ENCODE results near the gene CDC27. TPM values are rescaled to one million over a fixed set of nuclear protein-coding genes. Genes with fewer than 3 reads are reported as not detected.
"Not testable (repeated sequence)": the region's sequence is repeated elsewhere in the genome, so short reads cannot be mapped to it uniquely, and the experiment has no call there.

The CDC27 gene
- total and polyA plus RNA-seq, 5 donors from 2014 or later: 63.5 to 114 (median 95.5) TPM

DNA sequence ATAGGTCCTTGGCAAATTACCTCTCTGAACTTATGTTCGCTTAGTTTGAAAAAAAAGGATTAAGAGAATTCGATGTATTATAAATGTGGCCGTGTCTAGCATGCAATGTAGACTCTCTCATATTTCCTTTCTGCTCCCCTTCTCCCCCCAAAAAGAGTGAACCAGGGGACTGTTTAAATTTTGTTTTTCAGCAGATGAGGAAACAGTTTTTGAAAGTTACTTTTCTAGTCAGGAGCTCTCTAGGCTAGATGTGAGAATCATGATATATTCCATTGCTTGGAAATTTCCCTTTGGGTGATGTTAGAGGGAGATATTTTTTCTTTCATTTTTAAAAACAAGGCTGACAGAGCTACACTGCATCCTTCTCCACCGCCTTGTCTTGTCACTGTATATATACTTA is 1.1 kb upstream of the CDC27 start:
- Histone ChIP-seq H3K4me3 (ENCODE audit: low read depth, low read length) (no peak overlapping the region), H3K27ac (ENCODE audit: insufficient read depth, low read length, poor library complexity, severe bottlenecking) (no peak overlapping the region), H3K9me3 (ENCODE audit: control insufficient read depth in 2 of 2, low read length in 2 of 2) (no peaks in the 10 kb centered on the region), H3K4me1 (ENCODE audit: control insufficient read depth, insufficient read depth, low read length, poor library complexity, severe bottlenecking) (peaks cover 38% of the 10 kb centered on the region), H3K27me3 (ENCODE audit: control insufficient read depth, insufficient read depth, low read length) (no peaks in the 10 kb centered on the region), H3K36me3 (ENCODE audit: control insufficient read depth, insufficient read depth, low read length) (no peaks in the 10 kb centered on the region)
- peak overlapping the region in 2 of 3 donors; percentile 33 to 95 for H3K27ac Mint-ChIP-seq
- H3K36me3 Mint-ChIP-seq: peaks cover 5% of the 10 kb centered on the region
- H3K27me3 Mint-ChIP-seq: peaks cover 6% of the 10 kb centered on the region
- peaks cover 0 to 2% (median 0%) of the 10 kb centered on the region in 7 donors for H3K9me3 Mint-ChIP-seq
- peaks cover 21 to 57% (median 34%) of the 10 kb centered on the region in 4 donors for H3K4me1 Mint-ChIP-seq
- peak overlapping the region; percentile 66 to 96 (median 94) for H3K4me3 Mint-ChIP-seq
- DNase-seq (no peak), ATAC-seq (ENCODE audit: low read depth in 2 of 2) (no peak)

DNA sequence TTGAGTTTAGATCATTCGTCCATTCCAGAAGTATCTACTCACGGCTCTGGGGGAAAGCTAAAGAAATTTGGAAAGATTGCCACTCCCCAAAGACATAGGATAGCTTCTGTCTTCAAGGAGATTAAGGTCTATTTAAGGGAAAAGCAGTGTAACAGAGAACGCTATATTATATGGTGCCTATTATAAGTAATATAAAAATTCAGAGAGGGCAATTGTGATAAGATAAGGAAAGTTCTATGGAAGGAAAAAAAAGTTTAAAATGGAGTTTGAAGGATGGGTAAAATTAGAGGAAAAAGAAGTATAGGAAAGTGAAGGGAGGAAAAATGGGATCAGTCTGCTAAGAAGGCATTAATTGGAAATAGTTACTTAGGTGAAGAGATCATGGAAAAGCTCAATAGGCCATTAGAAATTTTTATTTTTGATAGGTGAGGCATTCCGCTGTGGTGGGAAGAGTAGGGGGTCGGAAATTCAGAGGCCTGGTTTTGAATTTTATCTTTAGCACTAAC is 690 bp upstream of the CDC27 start:
- H3K36me3 ChIP-seq (ENCODE audit: control insufficient read depth, insufficient read depth, low read length): no peaks in the 10 kb centered on the region
- Mint-ChIP-seq H3K36me3 (peaks cover 5% of the 10 kb centered on the region), H3K27me3 (peaks cover 6% of the 10 kb centered on the region), H3K9me3 (peaks cover 0 to 2% (median 0%) of the 10 kb centered on the region in 7 donors), H3K27ac (peak overlapping the region; percentile 92 to 96 (median 95)), H3K4me1 (peaks cover 22 to 60% (median 36%) of the 10 kb centered on the region in 4 donors), H3K4me3 (peak overlapping the region; percentile 91 to 96 (median 96))
- no peaks in the 10 kb centered on the region for H3K9me3 ChIP-seq (ENCODE audit: control insufficient read depth in 2 of 2, low read length in 2 of 2)
- no peaks in the 10 kb centered on the region for H3K27me3 ChIP-seq (ENCODE audit: control insufficient read depth, insufficient read depth, low read length)
- H3K27ac ChIP-seq (ENCODE audit: insufficient read depth, low read length, poor library complexity, severe bottlenecking): peak overlapping the region; percentile 62
- ATAC-seq (ENCODE audit: low read depth in 2 of 2): no peak
- H3K4me1 ChIP-seq (ENCODE audit: control insufficient read depth, insufficient read depth, low read length, poor library complexity, severe bottlenecking): peaks cover 40% of the 10 kb centered on the region
- no peak for DNase-seq
- peak overlapping the region; percentile 91 for H3K4me3 ChIP-seq (ENCODE audit: low read depth, low read length)

DNA sequence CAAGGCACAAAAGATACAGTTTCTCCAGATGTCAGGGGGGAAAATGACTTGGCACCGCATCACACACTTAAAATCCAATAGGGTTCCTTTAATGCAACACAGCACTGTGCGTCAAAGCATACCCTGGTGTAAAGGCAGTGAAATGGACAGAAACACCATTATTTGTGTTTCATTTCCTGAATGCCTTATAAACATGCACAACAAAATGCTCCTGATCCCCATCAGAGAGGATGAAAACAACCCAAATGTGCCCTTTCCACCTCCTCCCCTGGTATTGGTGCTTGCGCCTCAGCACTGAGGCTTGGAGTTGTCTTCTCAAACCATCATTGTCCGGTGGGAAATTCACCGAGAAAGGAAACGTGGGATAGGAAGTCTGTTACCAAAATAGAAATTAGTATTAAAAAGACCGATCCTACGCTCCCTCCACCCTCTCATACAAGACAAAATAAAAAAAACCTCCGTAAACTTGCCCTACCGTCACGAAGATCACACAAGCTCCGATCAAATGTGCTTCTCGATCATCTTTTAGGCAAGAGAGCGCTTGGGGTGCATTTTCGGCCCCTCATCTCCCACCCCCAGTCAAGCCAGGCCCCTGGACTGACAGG is 722 bp downstream of the CDC27 start:
- H3K36me3 Mint-ChIP-seq: no peaks in the 10 kb centered on the region

DNA sequence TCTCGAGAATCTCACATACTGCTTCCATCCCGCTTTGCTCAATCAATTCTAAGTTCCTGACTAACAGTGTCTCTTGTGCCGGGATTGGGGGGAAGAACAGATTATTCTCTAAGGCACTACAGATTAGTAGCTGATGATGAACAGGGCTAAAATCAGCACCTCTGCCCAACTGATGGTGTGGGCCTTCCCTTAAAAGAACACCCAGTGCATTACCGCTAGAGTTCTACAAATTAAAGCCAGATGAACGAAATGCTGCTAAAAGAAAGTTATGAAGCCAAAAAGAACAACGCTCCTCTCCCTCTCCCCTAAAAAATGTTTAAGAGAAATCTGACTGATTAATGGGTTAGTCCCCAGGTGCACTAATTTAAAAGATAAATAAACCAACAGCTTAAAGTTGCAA is 4.4 kb downstream of the CDC27 start:
- Histone ChIP-seq H3K4me1 (ENCODE audit: control insufficient read depth, insufficient read depth, low read length, poor library complexity, severe bottlenecking) (peaks cover 46% of the 10 kb centered on the region), H3K27ac (ENCODE audit: insufficient read depth, low read length, poor library complexity, severe bottlenecking) (no peak overlapping the region), H3K27me3 (ENCODE audit: control insufficient read depth, insufficient read depth, low read length) (no peaks in the 10 kb centered on the region), H3K4me3 (ENCODE audit: low read depth, low read length) (no peak overlapping the region), H3K36me3 (ENCODE audit: control insufficient read depth, insufficient read depth, low read length) (peaks cover 15% of the 10 kb centered on the region), H3K9me3 (ENCODE audit: control insufficient read depth in 2 of 2, low read length in 2 of 2) (no peaks in the 10 kb centered on the region)
- Mint-ChIP-seq H3K4me3 (peak overlapping the region in 1 of 4 donors; percentile 12), H3K27me3 (no peaks in the 10 kb centered on the region), H3K9me3 (no peaks in the 10 kb centered on the region), H3K36me3 (peaks cover 11% of the 10 kb centered on the region), H3K27ac (peak overlapping the region in 1 of 3 donors; percentile 65), H3K4me1 (peaks cover 51 to 75% (median 59%) of the 10 kb centered on the region in 4 donors)
- ATAC-seq (ENCODE audit: low read depth in 2 of 2) (no peak), DNase-seq (no peak)

More for the DNA sequence above, 722 bp downstream of the CDC27 start:
- Histone ChIP-seq H3K27ac (ENCODE audit: insufficient read depth, low read length, poor library complexity, severe bottlenecking) (peak overlapping the region; percentile 85), H3K27me3 (ENCODE audit: control insufficient read depth, insufficient read depth, low read length) (no peaks in the 10 kb centered on the region), H3K36me3 (ENCODE audit: control insufficient read depth, insufficient read depth, low read length) (peaks cover 2% of the 10 kb centered on the region), H3K9me3 (ENCODE audit: control insufficient read depth in 2 of 2, low read length in 2 of 2) (no peaks in the 10 kb centered on the region), H3K4me3 (ENCODE audit: low read depth, low read length) (peak overlapping the region; percentile 91), H3K4me1 (ENCODE audit: control insufficient read depth, insufficient read depth, low read length, poor library complexity, severe bottlenecking) (peaks cover 49% of the 10 kb centered on the region)
- Mint-ChIP-seq H3K4me3 (peak overlapping the region; percentile 91 to 96 (median 96)), H3K27ac (peak overlapping the region; percentile 92 to 96 (median 95)), H3K4me1 (peaks cover 34 to 67% (median 43%) of the 10 kb centered on the region in 4 donors), H3K27me3 (no peaks in the 10 kb centered on the region), H3K9me3 (peaks cover 0 to 2% (median 0%) of the 10 kb centered on the region in 7 donors)
- DNase-seq: peak in 2 of 3 donors; percentile 22 to 38
- no peak for ATAC-seq (ENCODE audit: low read depth in 2 of 2)

DNA sequence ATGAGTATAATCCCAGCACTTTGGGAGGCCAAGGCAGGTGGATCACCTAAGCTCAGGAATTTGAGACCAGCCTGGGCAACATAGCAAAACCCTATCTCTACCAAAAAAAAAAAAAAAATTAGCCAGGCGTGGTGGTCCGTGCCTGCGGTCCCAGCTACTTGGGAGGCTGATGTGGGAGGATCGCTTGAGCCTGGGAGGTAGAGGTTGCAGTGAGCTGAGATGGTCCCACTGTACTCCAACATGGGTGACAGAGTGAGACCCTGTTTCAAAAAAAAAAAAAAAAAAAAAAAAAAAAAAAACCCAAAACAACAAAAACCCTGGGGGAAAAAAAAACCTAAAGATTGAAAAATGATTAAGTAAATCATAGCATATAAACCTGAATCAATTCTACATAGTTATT is 8.1 kb downstream of the CDC27 start:
- H3K27ac ChIP-seq (ENCODE audit: insufficient read depth, low read length, poor library complexity, severe bottlenecking); H3K9me3 Mint-ChIP-seq; H3K9me3 ChIP-seq (ENCODE audit: control insufficient read depth in 2 of 2, low read length in 2 of 2); H3K4me3 ChIP-seq (ENCODE audit: low read depth, low read length); DNase-seq; H3K27ac Mint-ChIP-seq; H3K4me3 Mint-ChIP-seq; H3K27me3 ChIP-seq (ENCODE audit: control insufficient read depth, insufficient read depth, low read length); H3K27me3 Mint-ChIP-seq; ATAC-seq (ENCODE audit: low read depth in 2 of 2): not testable (repeated sequence)
- H3K36me3 ChIP-seq (ENCODE audit: control insufficient read depth, insufficient read depth, low read length): peaks cover 38% of the 10 kb centered on the region
- Mint-ChIP-seq H3K4me1 (peaks cover 52 to 70% (median 63%) of the 10 kb centered on the region in 4 donors), H3K36me3 (peaks cover 22% of the 10 kb centered on the region)
- H3K4me1 ChIP-seq (ENCODE audit: control insufficient read depth, insufficient read depth, low read length, poor library complexity, severe bottlenecking): peaks cover 19% of the 10 kb centered on the region

DNA sequence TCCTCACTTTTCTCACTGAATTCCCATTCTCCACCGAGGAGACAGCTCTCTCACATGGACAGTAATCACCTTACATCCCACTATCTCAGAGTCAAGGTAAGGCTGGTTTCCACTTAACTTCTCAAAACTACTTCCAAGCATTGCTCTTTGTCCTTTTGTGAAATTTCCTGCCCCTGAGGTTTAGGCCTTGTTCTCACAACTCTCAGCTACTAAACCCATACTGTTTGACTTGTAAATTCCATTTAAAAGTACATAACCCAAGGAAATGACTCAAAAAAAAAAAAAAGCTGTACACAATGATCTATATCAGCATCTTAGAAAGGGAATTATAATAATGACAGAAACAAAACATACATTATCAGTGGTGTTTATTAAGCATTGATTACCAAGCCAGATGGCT is 8.8 kb downstream of the CDC27 start:
- Mint-ChIP-seq H3K4me3 (no peak overlapping the region), H3K27ac (peak overlapping the region in 1 of 3 donors; percentile 65), H3K9me3 (no peaks in the 10 kb centered on the region), H3K27me3 (no peaks in the 10 kb centered on the region), H3K36me3 (peaks cover 22% of the 10 kb centered on the region), H3K4me1 (peaks cover 52 to 70% (median 60%) of the 10 kb centered on the region in 4 donors)
- Histone ChIP-seq H3K9me3 (ENCODE audit: control insufficient read depth in 2 of 2, low read length in 2 of 2) (no peaks in the 10 kb centered on the region), H3K36me3 (ENCODE audit: control insufficient read depth, insufficient read depth, low read length) (peaks cover 42% of the 10 kb centered on the region), H3K4me1 (ENCODE audit: control insufficient read depth, insufficient read depth, low read length, poor library complexity, severe bottlenecking) (peaks cover 16% of the 10 kb centered on the region), H3K27ac (ENCODE audit: insufficient read depth, low read length, poor library complexity, severe bottlenecking) (no peak overlapping the region), H3K27me3 (ENCODE audit: control insufficient read depth, insufficient read depth, low read length) (no peaks in the 10 kb centered on the region), H3K4me3 (ENCODE audit: low read depth, low read length) (no peak overlapping the region)
- no peak for ATAC-seq (ENCODE audit: low read depth in 2 of 2)
- no peak for DNase-seq

DNA sequence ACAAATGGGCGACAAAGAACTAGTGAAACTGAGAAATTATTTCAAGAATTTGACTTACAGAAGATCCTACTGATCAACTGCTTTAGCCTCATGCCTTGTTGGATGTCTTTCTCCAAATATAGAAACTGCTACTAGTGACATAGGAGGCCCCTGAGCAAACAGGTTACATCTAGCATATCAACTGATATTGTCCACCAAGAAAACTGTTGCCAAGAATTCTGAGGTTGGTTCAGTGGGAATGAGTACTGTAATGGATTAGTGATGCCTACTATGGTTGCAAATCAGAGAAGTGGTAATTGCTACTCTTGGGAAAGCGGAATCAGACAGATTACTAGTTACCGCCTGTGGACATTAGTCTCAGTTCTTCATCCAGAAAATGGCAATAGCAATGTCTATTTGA is 10.0 kb downstream of the CDC27 start:
- Mint-ChIP-seq H3K36me3 (peaks cover 27% of the 10 kb centered on the region), H3K9me3 (no peaks in the 10 kb centered on the region), H3K4me3 (peak overlapping the region in 1 of 4 donors; percentile 21), H3K27me3 (no peaks in the 10 kb centered on the region), H3K27ac (peak overlapping the region in 1 of 3 donors; percentile 66), H3K4me1 (peaks cover 50 to 70% (median 59%) of the 10 kb centered on the region in 4 donors)
- peaks cover 13% of the 10 kb centered on the region for H3K4me1 ChIP-seq (ENCODE audit: control insufficient read depth, insufficient read depth, low read length, poor library complexity, severe bottlenecking)
- DNase-seq: no peak
- H3K9me3 ChIP-seq (ENCODE audit: control insufficient read depth in 2 of 2, low read length in 2 of 2): no peaks in the 10 kb centered on the region
- H3K27me3 ChIP-seq (ENCODE audit: control insufficient read depth, insufficient read depth, low read length): no peaks in the 10 kb centered on the region
- H3K4me3 ChIP-seq (ENCODE audit: low read depth, low read length): no peak overlapping the region
- H3K27ac ChIP-seq (ENCODE audit: insufficient read depth, low read length, poor library complexity, severe bottlenecking): no peak overlapping the region
- no peak for ATAC-seq (ENCODE audit: low read depth in 2 of 2)
- peaks cover 42% of the 10 kb centered on the region for H3K36me3 ChIP-seq (ENCODE audit: control insufficient read depth, insufficient read depth, low read length)

DNA sequence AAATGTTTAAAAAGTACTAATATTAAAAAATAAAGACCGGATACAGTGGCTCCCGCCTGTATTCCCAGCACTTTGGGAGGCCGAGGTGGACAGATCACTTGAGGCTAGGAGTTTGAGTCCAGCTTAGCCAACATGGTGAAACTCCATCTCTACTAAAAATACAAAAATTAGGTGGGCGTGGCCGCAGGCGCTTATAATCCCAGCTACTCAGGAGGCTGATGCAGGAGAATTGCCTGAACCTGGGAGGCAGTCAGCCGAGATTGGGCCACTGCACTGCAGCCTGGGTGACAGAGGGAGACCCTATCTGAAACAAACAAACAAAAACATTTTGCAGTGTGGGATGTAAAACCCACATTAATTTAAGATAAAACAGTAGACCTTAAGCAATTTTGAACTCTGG is 11.8 kb downstream of the CDC27 start:
- Histone ChIP-seq H3K4me1 (ENCODE audit: control insufficient read depth, insufficient read depth, low read length, poor library complexity, severe bottlenecking) (peaks cover 17% of the 10 kb centered on the region), H3K9me3 (ENCODE audit: control insufficient read depth in 2 of 2, low read length in 2 of 2) (no peaks in the 10 kb centered on the region), H3K27me3 (ENCODE audit: control insufficient read depth, insufficient read depth, low read length) (no peaks in the 10 kb centered on the region), H3K27ac (ENCODE audit: insufficient read depth, low read length, poor library complexity, severe bottlenecking) (no peak overlapping the region), H3K36me3 (ENCODE audit: control insufficient read depth, insufficient read depth, low read length) (peaks cover 44% of the 10 kb centered on the region), H3K4me3 (ENCODE audit: low read depth, low read length) (no peak overlapping the region)
- Mint-ChIP-seq H3K9me3 (no peaks in the 10 kb centered on the region), H3K27me3 (no peaks in the 10 kb centered on the region), H3K4me1 (peaks cover 37 to 68% (median 53%) of the 10 kb centered on the region in 4 donors), H3K27ac (peak overlapping the region in 1 of 3 donors; percentile 68), H3K36me3 (peaks cover 27% of the 10 kb centered on the region), H3K4me3 (no peak overlapping the region)
- DNase-seq (no peak), ATAC-seq (ENCODE audit: low read depth in 2 of 2) (no peak)

All from CD4-positive, CD25-positive, alpha-beta regulatory T cell (primary cell).